GM13977 (cell line): Measurements from ENCODE around the gene GFM1.
A peak's percentile ranks its signal among the peaks of the same experiment; 100 is the strongest.

Experiments
- DNase-seq: peaks from one replicate; pipeline ENCODE4 v3.0.0; 2012; ENCODE audit warnings: low spot score
- in situ Hi-C: fragments of 300-500 bp; cut with MboI; formaldehyde crosslinking; loops from one replicate; pipeline ENCODE4 v1.12.0; 2022; ENCODE audit warnings: low sequenced_read_pairs, low pct_unique_long_range_greater_than_20kb, mixed read lengths, inconsistent platforms; ENCODE audit not compliant: unreplicated experiment
- TF ChIP-seq, protein P1 (sequence below): IDR thresholded peaks from 2 replicates; pipeline ENCODE4 v1.5.1; 2012; ENCODE audit warnings: mild to moderate bottlenecking, control low read depth; ENCODE audit not compliant: insufficient read depth; ENCODE audit errors: extremely low read depth, missing control alignments

Gene GFM1

GRCh38 chr3:158671821-158672214 lies 27.5 kb downstream of the GFM1 start:
- peak; percentile 10 for DNase-seq
- TF ChIP-seq, protein P1, sequence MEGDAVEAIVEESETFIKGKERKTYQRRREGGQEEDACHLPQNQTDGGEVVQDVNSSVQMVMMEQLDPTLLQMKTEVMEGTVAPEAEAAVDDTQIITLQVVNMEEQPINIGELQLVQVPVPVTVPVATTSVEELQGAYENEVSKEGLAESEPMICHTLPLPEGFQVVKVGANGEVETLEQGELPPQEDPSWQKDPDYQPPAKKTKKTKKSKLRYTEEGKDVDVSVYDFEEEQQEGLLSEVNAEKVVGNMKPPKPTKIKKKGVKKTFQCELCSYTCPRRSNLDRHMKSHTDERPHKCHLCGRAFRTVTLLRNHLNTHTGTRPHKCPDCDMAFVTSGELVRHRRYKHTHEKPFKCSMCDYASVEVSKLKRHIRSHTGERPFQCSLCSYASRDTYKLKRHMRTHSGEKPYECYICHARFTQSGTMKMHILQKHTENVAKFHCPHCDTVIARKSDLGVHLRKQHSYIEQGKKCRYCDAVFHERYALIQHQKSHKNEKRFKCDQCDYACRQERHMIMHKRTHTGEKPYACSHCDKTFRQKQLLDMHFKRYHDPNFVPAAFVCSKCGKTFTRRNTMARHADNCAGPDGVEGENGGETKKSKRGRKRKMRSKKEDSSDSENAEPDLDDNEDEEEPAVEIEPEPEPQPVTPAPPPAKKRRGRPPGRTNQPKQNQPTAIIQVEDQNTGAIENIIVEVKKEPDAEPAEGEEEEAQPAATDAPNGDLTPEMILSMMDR = no peak
- in situ Hi-C loops = no loop called here

- in situ Hi-C loops = no loop called here
- DNase-seq = peak; percentile 83
- TF ChIP-seq, protein P1 = peak; percentile 66
Observed at GRCh38 chr3:158672215-158673176, 28.2 kb downstream of the GFM1 start, which contains the start of gene LXN. TSS of gene LXN (minus strand) at chr3:158672648. CDS start at chr3:158672478, 170 bp downstream.

DNA sequence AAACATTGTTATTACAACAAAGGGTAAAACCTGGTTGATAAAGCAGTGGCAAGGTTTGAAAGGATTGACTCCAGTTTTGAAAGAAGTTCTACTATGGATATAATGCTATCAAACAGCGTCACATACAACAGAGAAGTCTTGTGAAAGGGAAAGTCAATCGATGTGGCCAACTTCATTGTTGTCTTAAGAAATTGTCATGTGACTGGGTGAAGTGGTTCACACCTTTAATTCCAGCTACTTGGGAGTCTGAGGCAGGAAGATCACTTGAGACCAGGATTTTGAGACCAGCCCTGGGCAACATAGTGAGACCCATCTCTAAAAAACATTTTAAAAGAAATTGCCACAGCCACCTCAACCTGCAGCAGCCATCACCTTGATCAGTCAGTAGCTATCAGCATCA lies 34.4 kb downstream of the GFM1 start:
- in situ Hi-C loops = no loop called here
- TF ChIP-seq, protein P1 = no peak
- no peak for DNase-seq

DNA sequence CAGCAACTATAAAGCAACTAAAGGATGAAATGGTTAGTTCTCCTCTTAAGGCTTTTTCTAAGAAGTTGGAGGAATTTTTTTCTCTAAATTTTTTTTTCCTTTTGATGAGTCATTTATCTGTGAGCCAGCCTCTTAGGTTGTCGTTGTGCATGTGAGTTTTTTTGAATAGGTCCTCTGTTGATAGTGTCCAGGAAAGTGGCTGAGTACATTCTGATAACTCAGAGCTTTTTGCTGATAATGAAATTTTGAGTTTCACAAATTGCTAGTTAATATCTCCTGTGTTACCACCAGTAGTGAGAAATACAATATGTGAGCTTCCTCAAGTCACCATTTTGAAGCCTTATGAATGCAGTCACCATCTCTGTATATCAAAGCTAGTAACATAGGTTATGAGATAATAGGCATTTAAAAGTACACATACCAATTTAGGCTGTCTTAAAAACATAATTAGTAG lies 35.2 kb downstream of the GFM1 start:
- DNase-seq = no peak
- TF ChIP-seq, protein P1 = no peak
- in situ Hi-C loops = no loop called here

DNA sequence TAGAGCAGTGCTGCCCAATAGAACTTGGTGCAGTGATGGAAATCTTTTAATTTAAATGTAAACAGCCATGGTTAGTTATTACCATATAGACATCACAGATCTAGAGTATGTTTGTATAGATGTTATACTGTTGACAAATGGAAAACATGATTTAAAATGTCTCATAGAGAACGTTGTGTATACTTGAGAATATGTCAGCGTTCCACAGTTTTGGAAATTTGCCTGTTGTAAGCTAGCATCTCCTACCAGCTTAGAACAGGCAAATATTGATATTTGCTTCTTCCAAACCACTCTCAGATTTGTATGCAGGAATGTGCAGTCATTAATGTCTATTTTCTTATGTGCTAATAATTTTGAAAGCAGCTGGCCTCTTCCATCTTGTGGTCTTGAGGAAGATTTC lies 36.5 kb downstream of the GFM1 start:
- in situ Hi-C loops = no loop called here
- TF ChIP-seq, protein P1 = no peak
- no peak for DNase-seq

- no peak for DNase-seq
- in situ Hi-C loops = no loop called here
- TF ChIP-seq, protein P1 = no peak
Observed at GRCh38 chr3:158683230-158683962, 39.1 kb downstream of the GFM1 start.
